SHP77 (cell line): ENCODE results near the gene RHO.
"Not testable (repeated sequence)": the region's sequence is repeated elsewhere in the genome, so short reads cannot be mapped to it uniquely, and the experiment has no call there.

Experiments used
- DNase-seq, 2 experiments: peaks; one replicate each; lab custom pipeline; 2025; lab: John Stamatoyannopoulos, UW

Gene RHO

DNA sequence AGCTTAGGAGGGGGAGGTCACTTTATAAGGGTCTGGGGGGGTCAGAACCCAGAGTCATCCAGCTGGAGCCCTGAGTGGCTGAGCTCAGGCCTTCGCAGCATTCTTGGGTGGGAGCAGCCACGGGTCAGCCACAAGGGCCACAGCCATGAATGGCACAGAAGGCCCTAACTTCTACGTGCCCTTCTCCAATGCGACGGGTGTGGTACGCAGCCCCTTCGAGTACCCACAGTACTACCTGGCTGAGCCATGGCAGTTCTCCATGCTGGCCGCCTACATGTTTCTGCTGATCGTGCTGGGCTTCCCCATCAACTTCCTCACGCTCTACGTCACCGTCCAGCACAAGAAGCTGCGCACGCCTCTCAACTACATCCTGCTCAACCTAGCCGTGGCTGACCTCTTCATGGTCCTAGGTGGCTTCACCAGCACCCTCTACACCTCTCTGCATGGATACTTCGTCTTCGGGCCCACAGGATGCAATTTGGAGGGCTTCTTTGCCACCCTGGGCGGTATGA is at the start of gene RHO:
Gene RHO, plus strand, starts transcription at position 51 of the 512 bp plus-strand sequence. Its CDS starts 95 bp downstream, at position 146.
- DNase-seq, result no peak

DNA sequence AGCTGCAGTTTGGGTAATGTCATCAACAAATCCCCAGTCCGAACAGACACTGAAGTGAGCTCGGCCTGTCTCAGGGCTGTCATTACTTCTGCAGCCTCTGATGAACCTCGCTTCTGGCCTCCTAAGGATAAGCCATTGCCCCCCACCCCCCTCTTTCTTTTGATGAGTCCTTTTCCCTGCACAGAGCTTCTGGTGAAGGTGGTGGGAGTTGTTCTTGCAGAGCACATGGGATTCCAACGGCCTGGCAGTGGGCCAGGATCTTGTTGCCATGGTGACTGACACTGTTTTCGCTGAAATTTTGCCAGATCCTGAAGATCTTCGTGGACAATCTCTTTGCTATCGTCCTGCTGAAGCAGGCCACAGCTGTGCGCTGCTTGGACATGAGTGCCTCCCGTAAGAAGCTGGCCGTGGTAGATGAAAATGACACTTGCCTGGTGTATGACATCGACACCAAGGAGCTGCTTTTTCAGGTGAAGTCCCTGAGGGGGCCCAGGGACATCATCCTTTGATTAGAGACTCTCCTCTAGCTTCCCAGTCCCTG is 47.1 kb upstream of the RHO start:
- DNase-seq, result not testable (repeated sequence)

GRCh38 chr3:129481766-129482332 is 46.6 kb upstream of the RHO start:
- DNase-seq, result no peak

- peak in 1 of 2 experiments; percentile 33 for DNase-seq
These were observed 45.7 kb upstream of the RHO start for GRCh38 chr3:129482721-129483120.

- DNase-seq, result no peak
These were observed 44.6 kb upstream of the RHO start for GRCh38 chr3:129483870-129484269.

- not testable (repeated sequence) for DNase-seq
These were observed 43.3 kb upstream of the RHO start for GRCh38 chr3:129485146-129485545.

- DNase-seq, result no peak
These were observed 42.4 kb upstream of the RHO start for GRCh38 chr3:129485721-129486663.

- DNase-seq, result no peak
These were observed 41.8 kb upstream of the RHO start for GRCh38 chr3:129486664-129487035.

DNA sequence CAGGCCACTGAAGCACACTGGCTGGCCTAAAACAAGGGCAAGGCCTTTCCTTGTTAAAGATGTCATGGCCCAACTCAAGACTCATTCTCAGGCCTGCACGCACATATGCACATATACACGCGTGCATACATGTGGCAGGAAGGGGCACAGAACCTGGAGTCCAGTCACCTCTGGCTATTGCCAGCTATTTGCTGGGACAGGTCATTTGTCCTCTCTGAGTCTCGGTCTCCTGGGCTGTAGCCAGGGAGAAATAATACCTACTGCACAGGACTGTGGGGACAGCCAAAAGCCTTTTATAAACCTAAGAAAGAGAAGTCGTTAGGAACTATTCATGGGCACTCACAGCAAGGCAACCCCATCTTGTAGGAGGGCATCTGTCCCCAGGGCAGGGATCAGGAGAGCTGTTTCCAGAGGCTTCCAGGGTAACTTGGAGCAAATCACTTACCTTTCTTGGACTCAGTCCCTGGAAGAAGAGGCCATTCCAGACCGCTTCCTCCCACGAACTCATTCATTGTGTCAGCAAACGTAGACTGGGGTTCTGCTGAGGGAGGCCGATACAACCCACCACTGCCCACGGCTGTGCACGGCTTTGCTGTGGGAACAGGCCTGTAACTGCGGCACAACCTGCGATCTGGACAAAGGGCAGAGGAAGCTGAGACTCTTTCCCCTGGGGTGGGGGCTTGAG is 41.1 kb upstream of the RHO start:
- DNase-seq, result no peak

GRCh38 chr3:129487868-129488335 is 40.5 kb upstream of the RHO start:
- not testable (repeated sequence) for DNase-seq

GRCh38 chr3:129489258-129489657 is 39.2 kb upstream of the RHO start:
- DNase-seq, result not testable (repeated sequence)

DNA sequence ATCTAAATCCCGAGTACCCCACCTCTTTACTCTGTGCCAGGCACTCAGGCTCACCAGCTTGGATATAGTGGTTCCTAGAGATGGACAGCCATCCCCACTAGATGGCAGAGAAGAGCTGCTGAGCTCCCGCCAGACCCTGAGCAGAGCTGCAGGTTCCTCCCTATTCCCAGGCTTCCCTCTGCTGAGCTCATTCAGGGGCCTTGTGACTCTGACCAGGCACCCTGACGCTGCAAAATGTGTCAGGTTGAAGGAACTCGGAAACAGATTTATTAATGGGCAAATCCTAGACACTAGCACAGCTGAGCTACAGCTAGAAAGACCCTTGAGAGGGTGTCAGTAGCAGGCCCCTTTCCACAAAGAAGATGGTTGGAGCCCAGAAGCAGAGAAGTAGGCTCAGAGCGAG is 38.2 kb upstream of the RHO start:
- DNase-seq, result peak; percentile 80 to 81

GRCh38 chr3:129491077-129491476 is 37.4 kb upstream of the RHO start:
- not testable (repeated sequence) for DNase-seq

DNA sequence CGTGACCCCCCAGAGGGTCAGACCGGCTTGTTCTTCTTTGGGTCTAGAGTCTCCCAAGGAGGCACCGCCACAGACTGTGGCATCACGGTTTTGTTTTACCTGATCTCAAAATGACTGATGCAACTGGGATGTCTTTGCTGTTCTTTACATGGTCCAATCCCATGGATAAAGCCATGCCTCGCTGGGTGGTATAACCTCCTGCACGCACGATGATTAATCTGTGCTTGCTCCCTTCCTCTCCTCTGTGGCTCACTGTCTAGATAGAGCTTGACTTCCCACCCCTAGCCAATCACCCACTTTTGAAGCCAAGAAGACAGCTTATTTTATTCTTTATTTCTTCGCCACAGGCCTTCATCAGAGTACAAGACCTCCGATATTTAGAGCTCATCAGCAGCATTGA is 36.6 kb upstream of the RHO start:
- DNase-seq, result no peak

DNA sequence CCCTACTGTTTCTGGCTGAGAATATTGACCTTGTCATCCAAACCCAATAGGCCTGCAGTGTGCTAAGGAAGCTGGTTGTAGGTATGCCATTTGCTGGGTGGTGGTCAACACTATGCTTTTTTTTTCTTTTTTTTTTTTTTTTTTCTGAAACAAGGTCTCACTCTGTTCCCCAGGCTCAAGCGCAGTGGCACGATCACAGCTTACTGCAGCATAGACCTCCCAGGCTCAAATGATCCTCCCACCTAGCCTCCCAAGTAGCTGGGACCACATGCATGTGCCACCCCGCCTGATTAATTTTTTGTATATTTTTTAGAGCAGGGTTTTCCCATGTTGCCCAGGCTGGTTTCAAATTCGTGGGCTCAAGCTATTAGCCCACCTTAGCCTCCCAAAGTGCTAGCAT is 35.7 kb upstream of the RHO start:
- no peak for DNase-seq

- no peak for DNase-seq
These were observed 35.2 kb upstream of the RHO start for GRCh38 chr3:129493206-129493605.

DNA sequence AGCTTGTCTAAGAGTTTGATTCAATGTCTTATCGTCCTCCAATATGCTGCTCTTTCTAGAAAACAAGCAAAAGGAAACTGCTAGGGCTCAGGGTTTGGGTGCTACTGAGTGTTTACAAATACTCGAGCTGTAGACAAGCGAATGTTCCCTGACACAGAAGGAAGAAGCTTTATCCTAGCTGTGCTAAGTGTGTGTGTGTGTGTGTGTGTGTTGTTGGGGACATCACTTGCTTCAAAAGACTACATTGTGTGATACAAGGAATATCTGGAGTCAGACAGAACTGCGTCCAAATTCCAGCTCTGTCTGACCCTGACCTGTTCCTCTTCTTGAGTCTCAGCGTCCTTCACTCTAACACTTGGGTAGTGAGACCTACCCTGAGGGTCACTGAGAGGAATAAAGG is 33.9 kb upstream of the RHO start:
- DNase-seq, result not testable (repeated sequence)

DNA sequence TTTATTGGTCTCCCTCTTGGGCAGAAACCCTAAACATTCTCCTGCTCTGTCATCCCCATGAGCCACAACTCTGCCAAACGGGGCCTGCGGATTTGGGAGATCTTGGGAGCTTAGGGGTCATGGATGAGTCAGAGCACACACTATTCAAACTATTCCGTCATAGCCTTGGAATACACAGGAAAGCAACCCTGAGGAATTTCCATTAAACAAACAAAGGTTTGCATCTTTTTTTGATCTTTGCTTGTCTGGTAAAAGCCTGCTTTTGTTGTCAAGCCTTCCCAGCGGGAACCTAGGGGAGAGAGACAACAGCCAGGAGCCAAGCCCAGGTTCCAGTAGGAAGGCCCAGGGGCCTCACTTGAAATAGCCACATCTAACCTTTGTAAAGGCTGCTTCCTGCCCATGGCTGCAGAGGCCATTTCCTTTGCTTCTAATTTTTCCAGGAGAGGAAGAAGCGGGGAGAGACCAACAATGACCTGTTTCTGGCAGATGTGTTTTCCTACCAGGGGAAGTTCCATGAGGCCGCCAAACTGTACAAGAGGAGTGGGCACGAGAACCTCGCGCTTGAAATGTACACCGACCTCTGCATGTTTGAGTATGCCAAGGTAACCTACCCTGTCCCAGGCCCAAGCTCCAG is 33.3 kb upstream of the RHO start:
- DNase-seq, result not testable (repeated sequence)

- not testable (repeated sequence) for DNase-seq
These were observed 30.6 kb upstream of the RHO start for GRCh38 chr3:129497876-129498275.

DNA sequence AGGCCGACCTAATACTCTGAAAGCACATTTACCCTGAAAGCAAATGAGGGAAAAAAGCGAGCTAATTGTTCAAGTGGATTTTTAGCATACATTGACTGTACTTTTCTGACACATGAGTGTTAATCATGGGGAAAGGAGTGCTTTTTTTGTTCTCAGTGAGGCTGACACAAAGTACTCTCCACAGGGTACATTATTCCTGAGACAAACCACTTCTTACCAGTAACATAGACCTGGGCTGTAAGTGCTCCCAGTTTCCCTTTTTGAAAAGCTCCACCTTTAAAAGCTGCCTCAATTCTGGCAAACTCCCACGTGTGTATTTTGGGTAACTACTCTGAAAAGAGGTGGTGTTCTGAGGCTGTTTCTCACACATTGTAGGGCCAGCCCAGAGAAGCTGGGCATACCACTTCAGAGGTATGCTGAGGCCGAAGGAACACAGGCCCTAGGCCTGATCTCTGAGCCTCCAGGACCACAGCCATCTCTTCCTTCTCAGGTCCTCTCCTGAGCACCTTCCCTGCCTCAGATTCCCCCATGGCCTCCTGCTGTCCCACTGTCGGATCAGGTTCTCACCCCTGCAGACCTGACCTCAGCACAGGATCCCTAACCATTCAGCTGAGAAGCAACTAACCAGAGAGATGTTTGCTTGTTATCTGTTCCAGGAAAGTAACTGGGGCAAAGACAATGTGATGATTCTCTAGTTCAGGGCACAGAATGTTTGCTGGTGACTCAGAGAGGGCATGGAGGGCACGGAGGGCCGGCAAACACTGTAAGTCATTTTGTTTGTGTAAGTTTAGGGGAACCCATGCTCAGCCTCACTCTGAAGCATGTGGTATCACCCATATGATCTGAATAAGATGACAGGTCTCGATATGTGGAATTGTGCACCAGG is 29.6 kb upstream of the RHO start:
- DNase-seq, result not testable (repeated sequence)
